ENCODE measurements around the gene FLNB.

FLNB gene

GRCh38 chr3:58169371-58169770 is 161.1 kb downstream of the FLNB start:
- TF ChIP-seq CTCF (conservative IDR thresholded peaks at IDR 0.05), result no peak
- peak overlapping the region; percentile 88 for H3K27ac ChIP-seq

- TF ChIP-seq CTCF (conservative IDR thresholded peaks at IDR 0.05), result no peak
- peak overlapping the region; percentile 88 for H3K27ac ChIP-seq
Measured at GRCh38 chr3:58170376-58170775, 162.2 kb downstream of the FLNB start.

GRCh38 chr3:58171126-58171525 is 162.9 kb downstream of the FLNB start:
- peak overlapping the region; percentile 88 for H3K27ac ChIP-seq

GRCh38 chr3:58173029-58173668 is 164.9 kb downstream of the FLNB start:
- TF ChIP-seq CTCF (conservative IDR thresholded peaks at IDR 0.05), result no peak
- peak overlapping the region; percentile 88 for H3K27ac ChIP-seq

More at GRCh38 chr3:58171126-58171525, 162.9 kb downstream of the FLNB start:
- no peak for TF ChIP-seq CTCF (conservative IDR thresholded peaks at IDR 0.05)

- peak; percentile 71 for TF ChIP-seq CTCF (conservative IDR thresholded peaks at IDR 0.05)
- peak overlapping the region; percentile 88 for H3K27ac ChIP-seq
Measured at GRCh38 chr3:58173669-58174398, 165.6 kb downstream of the FLNB start.

GRCh38 chr3:58175187-58175436 is 166.9 kb downstream of the FLNB start:
- TF ChIP-seq CTCF (conservative IDR thresholded peaks at IDR 0.05), result no peak
- peak overlapping the region; percentile 88 for H3K27ac ChIP-seq

GRCh38 chr3:58175437-58176184 is 167.4 kb downstream of the FLNB start:
- peak overlapping the region; percentile 88 for H3K27ac ChIP-seq
- no peak for TF ChIP-seq CTCF (conservative IDR thresholded peaks at IDR 0.05)

Data from VCaP (cell line).